ENCODE data around the gene DDX10.

Gene DDX10

GRCh38 chr11:108877178-108877577 is 212.3 kb downstream of the DDX10 start:
- DNase-seq, result no peak

GRCh38 chr11:108880510-108880909 is 215.6 kb downstream of the DDX10 start:
- DNase-seq, result no peak

- DNase-seq, result no peak
Measured at GRCh38 chr11:108881131-108881530, 216.3 kb downstream of the DDX10 start.

- no peak for DNase-seq
Measured at GRCh38 chr11:108882211-108882831, 217.5 kb downstream of the DDX10 start.

GRCh38 chr11:108886005-108886659 is 221.3 kb downstream of the DDX10 start:
- no peak for DNase-seq

GRCh38 chr11:108886660-108887009 is 221.8 kb downstream of the DDX10 start:
- DNase-seq, result no peak

- no peak for DNase-seq
Measured at GRCh38 chr11:108887436-108888238, 222.8 kb downstream of the DDX10 start.

GRCh38 chr11:108890482-108891105 is 225.7 kb downstream of the DDX10 start:
- peak; percentile 11 for DNase-seq

- DNase-seq, result no peak
Measured at GRCh38 chr11:108891143-108891542, 226.3 kb downstream of the DDX10 start.

- peak; percentile 22 for DNase-seq
Measured at GRCh38 chr11:108891909-108892511, 227.1 kb downstream of the DDX10 start.

GRCh38 chr11:108895579-108896480 is 231.0 kb downstream of the DDX10 start:
- DNase-seq, result no peak

GRCh38 chr11:108897071-108897481 is 232.2 kb downstream of the DDX10 start:
- no peak for DNase-seq

GRCh38 chr11:108897916-108898315 is 233.0 kb downstream of the DDX10 start:
- no peak for DNase-seq

- DNase-seq, result no peak
Measured at GRCh38 chr11:108901359-108901758, 236.5 kb downstream of the DDX10 start.

- DNase-seq, result no peak
Measured at GRCh38 chr11:108902027-108902469, 237.2 kb downstream of the DDX10 start.

GRCh38 chr11:108904480-108904879 is 239.6 kb downstream of the DDX10 start:
- no peak for DNase-seq

GRCh38 chr11:108906329-108906728 is 241.5 kb downstream of the DDX10 start:
- DNase-seq, result no peak

GRCh38 chr11:108906826-108907225 is 242.0 kb downstream of the DDX10 start:
- no peak for DNase-seq

- DNase-seq, result no peak
Measured at GRCh38 chr11:108909041-108909440, 244.2 kb downstream of the DDX10 start.

GRCh38 chr11:108909921-108910320 is 245.1 kb downstream of the DDX10 start:
- DNase-seq, result no peak

- DNase-seq, result no peak
Measured at GRCh38 chr11:108912581-108912980, 247.7 kb downstream of the DDX10 start.

GRCh38 chr11:108913204-108913603 is 248.3 kb downstream of the DDX10 start:
- DNase-seq, result no peak

Measured in NCI-H446 treated with DMSO at 0.1 percent for 48 hours (cell line).